Stimulated activated memory B cell treated with anti-CD40 and anti-IgM and Interleukin-4, amounts not matched to agents 10 μg/mL and 1 μg/mL and 100 μg/mL, for 72 hours (primary cell): Measurements from ENCODE around the gene LACC1.

ENCODE experiments used
- ATAC-seq: fragments of 150-1000 bp; cut with Tn5 transposase; 2 replicates; pipeline ENCODE4 v1.10.0; 2021
- H3K27ac Mint-ChIP-seq: one replicate; pipeline ENCODE4 v1.8.0; 2022; ENCODE audit warnings: mild to moderate bottlenecking, mixed read lengths
- H3K27me3 Mint-ChIP-seq: one replicate; pipeline ENCODE4 v1.8.0; 2022; ENCODE audit warnings: mixed read lengths
- H3K36me3 Mint-ChIP-seq: one replicate; pipeline ENCODE4 v1.8.0; 2022; ENCODE audit warnings: mixed read lengths
- H3K4me1 Mint-ChIP-seq: one replicate; pipeline ENCODE4 v1.8.0; 2022; ENCODE audit warnings: mixed read lengths
- H3K4me3 Mint-ChIP-seq: one replicate; pipeline ENCODE4 v1.8.0; 2022; ENCODE audit warnings: mild to moderate bottlenecking, moderate library complexity, mixed read lengths
- H3K9me3 Mint-ChIP-seq: one replicate; pipeline ENCODE4 v1.8.0; 2022; ENCODE audit warnings: mixed read lengths

The LACC1 gene

DNA sequence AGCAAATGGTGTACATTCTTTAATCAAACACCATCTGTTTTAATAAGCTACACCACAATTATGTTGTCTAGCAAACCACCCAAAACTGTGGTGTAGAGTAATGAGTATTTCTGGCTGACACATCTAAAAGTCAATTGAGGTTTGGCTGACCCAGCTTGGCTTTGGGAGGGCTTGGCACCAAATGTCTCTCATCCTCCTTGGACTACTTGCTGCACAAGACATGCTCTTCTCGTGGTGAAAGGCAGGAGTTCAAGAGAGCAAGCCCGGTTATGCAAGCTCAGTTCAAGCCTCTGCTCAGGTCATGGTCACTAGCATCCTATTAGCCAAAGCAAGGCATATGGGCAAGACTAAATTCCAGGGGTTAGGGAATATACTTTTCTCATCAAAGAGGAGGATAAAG lies 37.1 kb downstream of the LACC1 start:
- H3K4me3 Mint-ChIP-seq = no peak overlapping the region
- ATAC-seq = no peak
- H3K36me3 Mint-ChIP-seq = no peaks in the 10 kb centered on the region
- no peaks in the 10 kb centered on the region for H3K9me3 Mint-ChIP-seq
- peaks cover 69% of the 10 kb centered on the region for H3K27me3 Mint-ChIP-seq
- H3K27ac Mint-ChIP-seq = no peak overlapping the region
- H3K4me1 Mint-ChIP-seq = no peaks in the 10 kb centered on the region

DNA sequence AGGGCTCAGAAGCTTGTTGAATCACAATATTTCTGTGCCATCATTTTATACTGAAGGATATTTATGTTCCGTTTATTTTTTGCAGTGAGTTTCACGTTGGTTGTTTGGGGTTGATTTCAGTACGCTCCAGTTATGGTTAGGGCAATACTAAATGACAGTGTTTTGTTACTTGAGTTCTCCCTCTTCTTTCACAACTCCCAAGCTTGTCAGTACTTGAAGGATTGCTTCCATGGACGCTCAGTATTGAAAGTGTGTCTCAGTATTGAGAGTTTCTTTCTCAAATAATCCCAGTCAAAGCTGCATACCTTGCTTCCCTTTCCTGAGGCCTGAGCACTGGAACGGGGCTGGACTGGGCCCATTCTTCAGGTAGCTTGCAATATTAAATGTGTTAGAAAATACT lies 38.9 kb downstream of the LACC1 start:
- Mint-ChIP-seq H3K4me3 (no peak overlapping the region), H3K36me3 (no peaks in the 10 kb centered on the region), H3K4me1 (no peaks in the 10 kb centered on the region), H3K9me3 (no peaks in the 10 kb centered on the region), H3K27ac (no peak overlapping the region), H3K27me3 (peaks cover 63% of the 10 kb centered on the region)
- no peak for ATAC-seq

DNA sequence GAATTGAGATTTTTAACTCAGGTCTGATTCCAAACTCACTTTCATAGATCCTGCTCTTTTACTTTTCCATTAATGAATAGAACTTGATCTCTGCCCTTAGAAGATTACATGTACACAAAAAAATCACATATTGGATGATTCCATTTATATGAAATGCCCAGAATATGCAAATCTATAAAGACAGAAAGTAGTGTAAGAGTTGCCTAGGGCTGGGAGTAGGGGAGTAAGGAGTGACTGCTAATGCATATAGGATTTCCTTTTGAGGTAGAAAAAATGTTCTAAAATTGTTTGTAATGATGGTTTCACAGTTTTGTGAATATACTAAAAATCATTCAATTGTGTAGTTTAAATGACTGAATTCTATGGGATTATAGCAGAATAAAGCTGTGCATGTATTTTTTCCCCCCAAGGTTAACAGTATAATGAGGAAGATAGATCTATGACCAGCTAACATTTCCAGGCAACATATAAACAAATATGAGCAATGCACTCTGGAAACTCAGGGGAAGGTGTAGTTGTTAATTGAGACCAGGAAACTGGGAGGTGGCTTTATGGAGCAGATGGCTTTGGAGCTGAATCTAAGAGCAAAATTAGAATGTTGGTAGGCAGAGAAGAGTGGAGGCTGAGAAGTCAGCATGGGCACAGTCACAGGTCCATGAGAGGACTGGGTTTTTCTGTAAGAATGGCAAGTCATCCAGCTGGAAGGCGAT lies 41.4 kb downstream of the LACC1 start:
- Mint-ChIP-seq H3K27ac (no peak overlapping the region), H3K27me3 (peaks cover 66% of the 10 kb centered on the region), H3K9me3 (no peaks in the 10 kb centered on the region), H3K4me3 (no peak overlapping the region), H3K36me3 (no peaks in the 10 kb centered on the region), H3K4me1 (peaks cover 12% of the 10 kb centered on the region)
- no peak for ATAC-seq

DNA sequence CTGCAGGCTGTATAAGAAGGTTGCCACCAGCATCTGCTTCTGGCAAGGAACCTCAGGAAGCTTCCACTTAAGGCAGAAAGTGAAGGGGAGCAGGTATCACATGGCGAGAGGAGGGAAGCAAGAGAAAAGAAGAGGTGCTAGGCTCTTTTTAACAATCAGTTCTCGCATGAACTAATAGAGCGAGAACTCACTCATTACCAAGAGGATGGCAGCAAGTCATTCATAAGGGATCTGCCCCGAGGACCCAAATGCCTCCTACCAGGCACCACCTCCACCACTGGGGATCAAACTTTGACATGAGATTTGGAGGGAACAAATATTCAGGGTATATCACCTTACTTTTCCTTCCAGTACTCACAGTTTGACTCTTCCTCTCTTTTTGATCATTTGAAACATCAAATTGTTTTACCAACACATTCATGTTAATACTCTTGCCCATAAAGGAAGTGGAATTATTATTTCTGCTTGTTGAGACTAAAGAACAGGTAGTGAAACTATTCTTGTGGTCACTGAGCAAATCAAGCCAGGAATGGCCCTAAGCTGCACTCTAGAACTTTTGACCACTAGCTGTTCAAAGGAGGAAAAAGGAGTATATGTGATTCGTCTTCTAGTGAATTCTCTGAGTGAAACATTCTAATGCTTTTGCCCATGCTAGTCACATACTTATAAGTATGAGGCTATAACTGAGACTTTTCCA lies 45.0 kb downstream of the LACC1 start:
- Mint-ChIP-seq H3K9me3 (no peaks in the 10 kb centered on the region), H3K27ac (no peak overlapping the region), H3K4me3 (no peak overlapping the region), H3K4me1 (peaks cover 12% of the 10 kb centered on the region), H3K27me3 (peaks cover 65% of the 10 kb centered on the region), H3K36me3 (no peaks in the 10 kb centered on the region)
- peak; percentile 83 for ATAC-seq

DNA sequence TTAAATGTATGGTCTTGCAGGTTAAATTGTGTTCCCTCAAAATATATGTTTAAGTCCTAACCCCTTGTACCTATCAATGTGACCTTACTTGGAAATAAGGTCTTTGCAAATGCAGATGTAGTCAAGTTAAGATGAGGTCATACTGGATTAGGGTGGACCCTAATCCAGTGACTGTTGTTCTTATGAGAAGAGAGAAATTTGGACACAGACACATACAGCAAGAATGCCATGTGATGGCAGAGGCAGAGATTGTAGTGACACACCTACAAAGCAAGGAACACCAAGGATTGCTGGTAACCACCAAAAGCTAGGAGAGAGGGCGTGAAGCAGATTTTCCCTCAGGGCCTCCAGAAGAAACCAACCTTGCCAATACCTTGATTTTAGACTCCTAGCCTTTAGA lies 50.2 kb downstream of the LACC1 start:
- ATAC-seq = no peak
- Mint-ChIP-seq H3K4me3 (no peak overlapping the region), H3K27me3 (peaks cover 31% of the 10 kb centered on the region)

DNA sequence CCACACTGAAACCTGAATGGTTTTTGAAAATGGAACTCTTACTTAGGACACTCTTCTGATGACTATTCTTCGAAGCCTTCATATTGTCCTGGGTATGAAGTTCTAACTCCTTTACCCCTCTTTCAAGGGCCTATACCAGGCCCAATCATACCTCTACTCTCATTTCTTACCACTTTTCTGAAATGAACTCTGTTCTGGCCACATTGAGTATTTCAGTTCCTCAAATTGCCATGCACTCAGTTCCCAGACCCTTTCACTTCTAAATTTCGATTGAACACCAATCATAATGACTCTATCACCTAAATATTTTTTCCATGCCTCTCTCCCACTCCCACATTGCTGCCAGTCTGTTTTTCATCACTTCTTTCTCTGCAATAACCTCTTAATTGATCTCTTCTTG lies 53.7 kb downstream of the LACC1 start:
- H3K4me1 Mint-ChIP-seq = peaks cover 13% of the 10 kb centered on the region
- H3K27me3 Mint-ChIP-seq = peaks cover 39% of the 10 kb centered on the region
- no peaks in the 10 kb centered on the region for H3K36me3 Mint-ChIP-seq
- H3K4me3 Mint-ChIP-seq = no peak overlapping the region
- no peak overlapping the region for H3K27ac Mint-ChIP-seq
- peak; percentile 99 for ATAC-seq
- H3K9me3 Mint-ChIP-seq = peaks cover 3% of the 10 kb centered on the region

More for the DNA sequence above, 50.2 kb downstream of the LACC1 start:
- H3K4me1 Mint-ChIP-seq = peaks cover 17% of the 10 kb centered on the region
- H3K9me3 Mint-ChIP-seq = peaks cover 3% of the 10 kb centered on the region
- no peaks in the 10 kb centered on the region for H3K36me3 Mint-ChIP-seq
- H3K27ac Mint-ChIP-seq = no peak overlapping the region

DNA sequence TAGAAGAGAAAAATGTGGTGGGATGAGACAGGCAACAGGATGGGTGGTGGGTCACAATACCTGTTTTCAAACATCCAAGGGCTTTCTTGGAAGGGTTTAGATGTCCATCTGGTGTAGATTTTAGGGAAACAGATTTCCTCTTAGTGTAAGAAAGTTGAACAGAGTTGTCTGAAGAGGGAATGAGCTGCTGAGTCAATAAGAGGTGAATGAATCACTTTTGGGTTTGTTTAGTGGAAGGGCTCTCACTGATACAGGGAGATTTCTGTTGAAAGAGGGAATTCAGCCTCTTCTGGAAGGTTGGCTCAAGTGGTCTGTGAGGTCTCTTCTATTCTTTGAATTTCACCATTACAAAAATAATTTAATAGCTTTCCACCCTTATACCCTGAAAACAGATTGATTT lies 54.6 kb downstream of the LACC1 start:
- ATAC-seq = no peak
- Mint-ChIP-seq H3K4me3 (no peak overlapping the region), H3K27ac (no peak overlapping the region), H3K27me3 (peaks cover 33% of the 10 kb centered on the region), H3K36me3 (no peaks in the 10 kb centered on the region), H3K4me1 (peaks cover 13% of the 10 kb centered on the region), H3K9me3 (peaks cover 3% of the 10 kb centered on the region)

DNA sequence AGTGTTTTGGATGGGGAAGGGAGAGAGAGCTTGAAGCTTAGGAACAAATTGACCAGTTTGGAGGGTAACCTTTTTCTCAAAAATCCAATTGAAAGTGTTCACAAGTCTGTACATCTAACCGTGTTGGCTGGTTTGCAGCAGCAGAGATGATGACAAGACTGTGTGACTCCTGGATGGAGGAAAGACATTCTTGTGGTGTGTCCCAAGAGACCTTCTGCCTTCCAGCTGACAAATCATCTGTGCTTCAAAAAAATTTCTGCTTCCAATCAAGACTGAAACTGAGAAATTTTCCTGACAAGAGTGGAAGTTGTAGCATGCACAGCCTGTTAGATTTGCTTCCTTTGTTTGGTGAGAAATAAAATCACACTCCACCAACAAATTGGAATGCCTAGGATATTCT lies 56.2 kb downstream of the LACC1 start:
- Mint-ChIP-seq H3K4me3 (no peak overlapping the region), H3K9me3 (peaks cover 3% of the 10 kb centered on the region), H3K27me3 (peaks cover 32% of the 10 kb centered on the region), H3K36me3 (no peaks in the 10 kb centered on the region), H3K27ac (no peak overlapping the region), H3K4me1 (peaks cover 13% of the 10 kb centered on the region)
- no peak for ATAC-seq

DNA sequence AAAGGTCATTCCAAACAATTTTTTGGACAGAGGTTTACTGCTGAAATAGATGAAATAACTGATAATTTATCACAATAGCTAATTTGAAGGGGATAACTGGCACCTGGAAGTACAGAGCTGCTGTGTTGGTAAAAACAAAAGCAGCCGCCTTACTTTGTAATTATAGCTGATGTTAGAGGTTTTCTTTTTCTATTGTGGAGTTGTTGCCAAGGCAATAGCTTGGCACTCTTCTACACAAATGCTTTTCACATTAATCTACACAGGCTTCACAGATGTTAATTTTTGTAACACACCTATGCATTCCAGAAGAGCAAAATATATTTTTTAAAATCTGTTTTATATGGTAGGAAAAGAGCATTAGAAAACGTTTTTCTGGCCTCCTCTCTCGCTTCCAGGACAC lies 56.9 kb downstream of the LACC1 start:
- ATAC-seq = no peak
- Mint-ChIP-seq H3K27me3 (peaks cover 40% of the 10 kb centered on the region), H3K9me3 (peaks cover 3% of the 10 kb centered on the region), H3K36me3 (no peaks in the 10 kb centered on the region), H3K4me3 (no peak overlapping the region), H3K27ac (no peak overlapping the region), H3K4me1 (peaks cover 13% of the 10 kb centered on the region)

DNA sequence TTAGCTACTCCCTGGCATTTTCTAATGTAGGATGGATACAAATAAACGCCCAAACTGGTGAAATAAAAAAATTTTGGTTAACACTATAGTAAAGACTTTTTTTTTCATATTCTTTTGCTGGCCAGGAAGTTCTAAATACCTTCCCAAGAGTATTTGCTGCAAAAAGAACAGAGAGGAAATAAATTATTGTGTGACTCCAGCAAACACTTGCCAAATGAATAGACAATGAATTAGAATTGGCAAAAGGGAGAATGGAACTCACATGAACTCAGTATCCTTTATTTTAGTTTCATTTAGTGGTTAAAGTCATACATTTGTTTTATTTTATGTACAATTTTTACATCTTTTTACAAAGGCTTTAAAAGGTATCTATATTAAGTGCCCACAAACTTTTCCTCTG lies 58.1 kb downstream of the LACC1 start:
- no peak for ATAC-seq
- no peaks in the 10 kb centered on the region for H3K36me3 Mint-ChIP-seq
- H3K4me3 Mint-ChIP-seq = no peak overlapping the region
- H3K4me1 Mint-ChIP-seq = peaks cover 10% of the 10 kb centered on the region
- H3K27me3 Mint-ChIP-seq = peaks cover 52% of the 10 kb centered on the region
- peaks cover 1% of the 10 kb centered on the region for H3K9me3 Mint-ChIP-seq
- H3K27ac Mint-ChIP-seq = no peak overlapping the region

DNA sequence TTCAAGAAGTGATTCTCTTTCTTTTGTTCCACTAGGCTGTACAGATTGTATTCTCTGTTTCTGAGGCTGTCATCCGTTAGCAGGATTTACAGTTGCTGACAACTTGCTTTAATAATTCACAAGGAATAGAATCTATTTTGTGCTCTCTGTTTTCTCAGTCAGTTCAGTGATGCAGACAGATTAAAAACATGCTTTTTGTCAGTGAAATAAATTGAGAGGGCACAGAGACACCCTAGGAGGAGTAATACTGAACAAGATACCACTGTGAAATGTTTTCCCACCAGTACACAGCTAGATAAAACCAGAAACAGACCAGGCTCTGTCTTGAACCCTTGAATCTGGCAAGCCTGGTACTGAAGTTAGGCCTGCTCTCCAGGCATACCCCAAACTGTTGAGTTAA lies 58.7 kb downstream of the LACC1 start:
- H3K27ac Mint-ChIP-seq = no peak overlapping the region
- H3K4me3 Mint-ChIP-seq = no peak overlapping the region
- H3K27me3 Mint-ChIP-seq = peaks cover 52% of the 10 kb centered on the region

DNA sequence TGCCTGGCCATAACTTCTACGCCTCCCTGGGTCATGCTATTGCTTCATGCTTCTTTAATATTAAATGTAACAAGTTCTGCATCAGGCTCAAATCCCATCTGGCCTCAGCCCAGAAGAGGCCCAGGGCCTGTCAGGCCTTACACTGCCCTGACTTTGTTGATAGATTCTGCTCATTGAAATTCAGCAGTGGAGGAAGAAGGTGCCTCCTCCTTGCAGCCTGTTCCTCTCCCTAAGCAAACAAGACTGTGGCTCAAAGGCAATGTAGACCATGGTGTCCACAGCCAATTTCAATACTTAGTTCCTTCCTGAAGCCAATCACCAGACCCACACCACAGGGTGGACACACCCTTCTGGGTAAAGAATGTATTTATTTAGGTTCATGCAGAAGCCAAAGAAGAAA lies 59.4 kb downstream of the LACC1 start:
- H3K27ac Mint-ChIP-seq = no peak overlapping the region
- no peaks in the 10 kb centered on the region for H3K36me3 Mint-ChIP-seq
- no peak overlapping the region for H3K4me3 Mint-ChIP-seq
- H3K9me3 Mint-ChIP-seq = no peaks in the 10 kb centered on the region
- no peak for ATAC-seq
- peaks cover 52% of the 10 kb centered on the region for H3K27me3 Mint-ChIP-seq
- H3K4me1 Mint-ChIP-seq = no peaks in the 10 kb centered on the region

More for the DNA sequence above, 58.7 kb downstream of the LACC1 start:
- Mint-ChIP-seq H3K4me1 (peaks cover 4% of the 10 kb centered on the region), H3K9me3 (no peaks in the 10 kb centered on the region), H3K36me3 (no peaks in the 10 kb centered on the region)
- ATAC-seq = no peak

DNA sequence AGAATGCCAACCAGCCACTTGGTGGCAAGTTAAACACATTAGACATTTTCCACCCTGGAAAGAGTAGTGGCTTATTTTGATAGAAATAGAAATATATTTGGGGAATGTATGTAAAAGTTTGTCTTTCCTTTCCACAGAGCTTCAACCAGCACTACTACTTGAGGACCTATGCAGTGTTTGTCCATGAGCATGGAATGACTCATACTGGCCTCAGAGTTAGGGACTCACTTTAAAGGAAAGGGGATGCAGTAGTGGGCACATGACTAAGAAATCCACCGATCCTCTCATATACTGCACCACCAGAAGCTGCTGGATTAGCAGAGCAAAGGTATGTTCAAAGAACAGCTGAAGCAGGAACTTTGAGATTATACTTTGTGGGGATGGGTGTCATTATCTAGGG lies 62.6 kb downstream of the LACC1 start:
- no peak for ATAC-seq
- H3K9me3 Mint-ChIP-seq = no peaks in the 10 kb centered on the region
- H3K36me3 Mint-ChIP-seq = no peaks in the 10 kb centered on the region
- H3K27ac Mint-ChIP-seq = no peak overlapping the region
- H3K4me3 Mint-ChIP-seq = no peak overlapping the region
- H3K4me1 Mint-ChIP-seq = no peaks in the 10 kb centered on the region
- peaks cover 31% of the 10 kb centered on the region for H3K27me3 Mint-ChIP-seq
